Gastrocnemius medialis (tissue), 4 donors: ENCODE data around the gene IFI27L2. TPM values are rescaled to one million over a fixed set of nuclear protein-coding genes. Genes with fewer than 3 reads are reported as not detected.
A peak's percentile ranks its signal among the peaks of the same experiment; 100 is the strongest.

Experiments used
- ATAC-seq, 2 donors: fragments of 150-250 bp; one replicate each; pipeline ENCODE4 v1.9.1; 2016
- DNase-seq, 2 donors: peaks; one replicate each; pipeline ENCODE4 v3.0.0-alpha.2; 2019
- H3K27ac ChIP-seq, 4 donors: fragments of 200-600 bp; sonication (generic); 1 replicate in 1 of 4; 2 replicates in 3 of 4; pipeline ENCODE4 v1.5.1; 2016 to 2018; ENCODE audit warnings: mild to moderate bottlenecking in 2 of 4, moderate library complexity in 1 of 4
- H3K27me3 ChIP-seq, 3 donors: fragments of 200-600 bp; sonication (generic) in 2 of 3; 1 replicate in 1 of 3; 2 replicates in 2 of 3; pipeline versions ENCODE4 v1.5.1 to v1.6.0; 2016 to 2019; ENCODE audit warnings: mild to moderate bottlenecking in 1 of 3, moderate library complexity in 1 of 3
- H3K36me3 ChIP-seq, 2 donors: fragments of 200-600 bp; sonication (generic) in 1 of 2; one replicate each; pipeline ENCODE4 v1.5.1; 2017 to 2018
- H3K4me1 ChIP-seq, 2 donors: fragments of 200-600 bp; sonication (generic) in 1 of 2; one replicate each; pipeline ENCODE4 v1.5.1; 2016 to 2017; ENCODE audit warnings: mild to moderate bottlenecking in 2 of 2
- H3K4me3 ChIP-seq, 4 donors: fragments of 200-600 bp; sonication (generic) in 3 of 4; 1 replicate in 1 of 4; 2 replicates in 3 of 4; pipeline ENCODE4 v1.5.1; 2016 to 2019; ENCODE audit warnings: mild to moderate bottlenecking in 2 of 4
- H3K9me3 ChIP-seq, 3 donors: fragments of 200-600 bp; sonication (generic) in 2 of 3; 1 replicate in 1 of 3; 2 replicates in 2 of 3; pipeline ENCODE4 v1.5.1; 2016 to 2019
- POLR2A ChIP-seq, 2 donors: fragments of 450-650 bp; IDR thresholded peaks; one replicate each; pipeline ENCODE4 v1.6.1; 2017; ENCODE audit warnings: antibody characterized with exemption in 2 of 2, mild to moderate bottlenecking in 2 of 2, moderate library complexity in 2 of 2
- in situ Hi-C, 4 donors: fragments of 200-750 bp; cut with MboI; loops; one replicate each; pipeline versions ENCODE4 v1.15.0 to v1.8.0; 2017; ENCODE audit warnings: low sequenced_read_pairs in 4 of 4
- intact Hi-C: fragments of 100-400 bp; cut with DNase I; formaldehyde crosslinking; loops from one replicate; pipeline ENCODE4 v1.15.1; 2023; ENCODE audit warnings: low total_unique reads
- total RNA-seq, 4 donors: library from RNA; depleted of rRNA; stranded (reverse); fragments of >200 nt; gene quantifications; one replicate each; pipeline versions ENCODE4 v1.1.0 to v1.2.3, GENCODE V29; 2016
- TF ChIP-seq, protein P1 (sequence below), 5 experiments: fragments of 450-650 bp in 3 of 5; fragments of 200-600 bp in 2 of 5; sonication (generic) in 2 of 5; IDR thresholded peaks in 4 of 5; conservative IDR thresholded peaks in 1 of 5; 1 replicate in 4 of 5; 2 replicates in 1 of 5; pipeline ENCODE4 v1.5.1; 2016 to 2019; ENCODE audit warnings: antibody characterized with exemption in 5 of 5, mild to moderate bottlenecking in 3 of 5, moderate library complexity in 3 of 5

The IFI27L2 gene
- total RNA-seq, 4 donors from 2014 or later: 1.1 to 9.1 (median 3.3) TPM

- Histone ChIP-seq H3K36me3 (no peaks in the 10 kb centered on the region), H3K4me3 (peak overlapping the region in 3 of 4 donors; percentile 37 to 61 (median 43)), H3K4me1 (peaks cover 0 to 3% of the 10 kb centered on the region in 2 donors), H3K27me3 (no peaks in the 10 kb centered on the region), H3K9me3 (no peaks in the 10 kb centered on the region), H3K27ac (peak overlapping the region; percentile 56 to 85 (median 80))
- intact Hi-C loops (no loop called here), in situ Hi-C loops (no loop called here)
- TF ChIP-seq, protein P1, sequence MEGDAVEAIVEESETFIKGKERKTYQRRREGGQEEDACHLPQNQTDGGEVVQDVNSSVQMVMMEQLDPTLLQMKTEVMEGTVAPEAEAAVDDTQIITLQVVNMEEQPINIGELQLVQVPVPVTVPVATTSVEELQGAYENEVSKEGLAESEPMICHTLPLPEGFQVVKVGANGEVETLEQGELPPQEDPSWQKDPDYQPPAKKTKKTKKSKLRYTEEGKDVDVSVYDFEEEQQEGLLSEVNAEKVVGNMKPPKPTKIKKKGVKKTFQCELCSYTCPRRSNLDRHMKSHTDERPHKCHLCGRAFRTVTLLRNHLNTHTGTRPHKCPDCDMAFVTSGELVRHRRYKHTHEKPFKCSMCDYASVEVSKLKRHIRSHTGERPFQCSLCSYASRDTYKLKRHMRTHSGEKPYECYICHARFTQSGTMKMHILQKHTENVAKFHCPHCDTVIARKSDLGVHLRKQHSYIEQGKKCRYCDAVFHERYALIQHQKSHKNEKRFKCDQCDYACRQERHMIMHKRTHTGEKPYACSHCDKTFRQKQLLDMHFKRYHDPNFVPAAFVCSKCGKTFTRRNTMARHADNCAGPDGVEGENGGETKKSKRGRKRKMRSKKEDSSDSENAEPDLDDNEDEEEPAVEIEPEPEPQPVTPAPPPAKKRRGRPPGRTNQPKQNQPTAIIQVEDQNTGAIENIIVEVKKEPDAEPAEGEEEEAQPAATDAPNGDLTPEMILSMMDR (IDR thresholded peaks at IDR 0.05 in 4 of 5, conservative IDR thresholded peaks at IDR 0.05 in 1 of 5): no peak
- no peak for TF ChIP-seq POLR2A (IDR thresholded peaks at IDR 0.05)
- DNase-seq (no peak), ATAC-seq (no peak)
These were observed 16.3 kb downstream of the IFI27L2 start for GRCh38 chr14:94113073-94113472.

DNA sequence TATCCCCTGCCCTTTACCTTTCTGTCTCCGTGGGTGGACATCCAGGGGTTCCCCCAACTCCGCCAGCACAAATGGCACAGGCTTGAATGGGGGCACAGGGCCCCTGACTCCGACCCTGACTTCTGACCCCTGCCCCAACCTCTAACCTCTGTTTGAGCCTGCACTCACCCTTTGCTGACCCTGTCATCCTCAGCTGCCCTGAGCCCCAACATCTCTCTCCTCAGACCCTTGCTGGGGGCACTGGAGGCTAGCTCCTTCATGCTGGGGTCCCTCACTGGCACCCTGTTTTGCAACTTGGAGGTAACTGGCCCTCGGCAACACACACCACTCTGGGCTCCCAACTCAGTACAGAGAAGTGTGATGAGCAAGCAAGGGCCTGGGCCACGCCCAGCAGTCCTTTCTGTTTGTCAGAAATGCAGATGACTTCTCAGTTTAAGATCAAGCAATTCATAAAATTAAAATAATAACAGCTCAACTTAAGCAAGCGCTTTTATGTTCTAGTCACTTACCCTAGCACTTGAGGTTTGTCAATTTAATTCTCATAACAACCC lies 16.8 kb downstream of the IFI27L2 start:
- in situ Hi-C loops: no loop called here
- DNase-seq (no peak), ATAC-seq (no peak)
- Histone ChIP-seq H3K4me1 (peaks cover 0 to 3% of the 10 kb centered on the region in 2 donors), H3K36me3 (no peaks in the 10 kb centered on the region), H3K9me3 (no peaks in the 10 kb centered on the region), H3K4me3 (peak overlapping the region; percentile 37 to 61 (median 42)), H3K27me3 (no peaks in the 10 kb centered on the region), H3K27ac (peak overlapping the region; percentile 68 to 85 (median 80))
- TF ChIP-seq POLR2A (IDR thresholded peaks at IDR 0.05): no peak
- TF ChIP-seq, protein P1 (IDR thresholded peaks at IDR 0.05 in 4 of 5, conservative IDR thresholded peaks at IDR 0.05 in 1 of 5): no peak
- intact Hi-C loops: no loop called here

DNA sequence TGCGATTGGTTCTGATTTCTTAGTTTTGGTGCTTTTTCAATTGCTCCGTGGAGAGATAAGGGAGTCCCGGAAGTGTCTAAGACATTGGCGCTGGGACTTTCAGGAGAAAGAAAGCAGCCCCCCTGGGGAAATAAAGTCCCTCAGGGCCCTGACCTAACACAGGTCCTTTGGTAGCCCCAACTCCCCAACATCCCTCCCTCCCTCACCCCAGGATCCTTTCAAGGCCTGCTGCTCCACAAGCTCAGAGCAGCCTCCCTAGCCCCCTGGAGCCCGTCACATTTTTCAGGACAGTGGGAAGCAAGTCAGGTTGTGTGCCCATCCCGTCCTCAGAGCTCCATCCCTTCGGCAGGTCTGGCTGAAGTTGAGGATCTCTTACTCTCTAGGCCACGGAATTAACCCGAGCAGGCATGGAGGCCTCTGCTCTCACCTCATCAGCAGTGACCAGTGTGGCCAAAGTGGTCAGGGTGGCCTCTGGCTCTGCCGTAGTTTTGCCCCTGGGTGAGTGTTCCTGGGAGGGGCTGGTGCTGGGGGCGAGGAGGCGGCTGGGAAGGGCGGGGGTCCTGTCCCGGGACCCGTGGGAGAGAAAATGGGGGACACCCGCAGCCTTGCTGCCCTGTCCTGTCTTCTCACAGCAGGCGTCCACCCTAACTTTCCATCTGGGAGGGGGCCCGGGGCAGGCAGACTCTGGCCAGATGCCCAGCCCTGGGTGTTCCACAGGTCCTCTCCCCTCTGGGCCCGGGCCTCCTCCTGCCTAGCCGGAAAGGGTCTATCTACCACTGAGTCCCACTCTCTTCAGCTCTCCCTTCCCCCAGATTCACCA lies 17.9 kb downstream of the IFI27L2 start:
- Histone ChIP-seq H3K27me3 (no peaks in the 10 kb centered on the region), H3K36me3 (no peaks in the 10 kb centered on the region), H3K4me1 (peaks cover 0 to 3% of the 10 kb centered on the region in 2 donors), H3K27ac (peak overlapping the region; percentile 68 to 85 (median 80)), H3K4me3 (peak overlapping the region; percentile 37 to 61 (median 42)), H3K9me3 (no peaks in the 10 kb centered on the region)
- ATAC-seq: no peak
- DNase-seq: no peak
- in situ Hi-C loops: no loop called here
- intact Hi-C loops: no loop called here
- TF ChIP-seq, protein P1 (IDR thresholded peaks at IDR 0.05 in 4 of 5, conservative IDR thresholded peaks at IDR 0.05 in 1 of 5): no peak
- TF ChIP-seq POLR2A (IDR thresholded peaks at IDR 0.05): no peak

DNA sequence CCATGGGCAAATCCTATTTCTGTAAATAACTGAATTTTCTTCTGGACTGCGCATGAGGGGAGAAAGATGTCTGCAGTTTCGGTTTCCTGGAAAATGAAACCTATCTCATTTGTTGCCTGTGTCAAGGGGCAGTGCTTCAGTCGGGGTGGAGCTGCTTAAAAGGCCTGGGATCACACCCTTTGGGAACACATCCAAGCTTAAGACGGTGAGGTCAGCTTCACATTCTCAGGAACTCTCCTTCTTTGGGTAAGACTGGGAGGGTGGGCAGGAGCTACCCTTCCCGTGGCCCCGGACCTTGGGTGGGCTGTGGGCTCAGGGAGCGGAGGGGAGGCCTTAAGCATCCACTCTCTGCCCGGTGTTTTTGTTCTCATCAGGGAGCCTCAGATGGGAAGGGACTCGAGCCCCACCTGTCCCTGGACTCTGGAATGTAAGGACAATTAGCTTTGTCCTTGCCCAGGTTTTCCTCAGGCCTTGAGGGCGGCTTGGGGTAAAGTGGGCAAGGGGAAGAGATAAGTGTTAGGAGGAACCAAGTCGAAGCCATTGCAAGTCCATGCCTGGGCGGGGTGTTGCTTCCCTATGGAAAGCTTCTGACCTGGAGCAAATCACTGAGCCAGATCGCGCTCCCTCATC lies 18.7 kb downstream of the IFI27L2 start, which contains the start of gene IFI27:
Gene IFI27 (plus strand): TSS at position 185 of the 630 bp plus-strand sequence.
- Histone ChIP-seq H3K27ac (peak within 1 kb of the TSS; percentile 68 to 85 (median 80)), H3K4me3 (peak within 1 kb of the TSS; percentile 37 to 61 (median 42)), H3K4me1 (peaks cover 0 to 3% of the 10 kb centered on the region in 2 donors), H3K9me3 (no peaks in the 10 kb centered on the region), H3K27me3 (no peaks in the 10 kb centered on the region), H3K36me3 (no peaks in the 10 kb centered on the region)
- DNase-seq (peak in 1 of 2 donors; percentile 48), ATAC-seq (peak; percentile 57 to 61)
- intact Hi-C loops: no loop called here
- in situ Hi-C loops: no loop called here
- peak; percentile 57 to 74 for TF ChIP-seq POLR2A (IDR thresholded peaks at IDR 0.05)
- TF ChIP-seq, protein P1 (IDR thresholded peaks at IDR 0.05 in 4 of 5, conservative IDR thresholded peaks at IDR 0.05 in 1 of 5): no peak
